GM10266 (cell line): ENCODE results near the gene ABCF3.
"Not testable (repeated sequence)": the region's sequence is repeated elsewhere in the genome, so short reads cannot be mapped to it uniquely, and the experiment has no call there.

ENCODE experiments used
- DNase-seq: peaks from one replicate; pipeline ENCODE4 v3.0.0; 2012; ENCODE audit errors: extremely low spot score
- TF ChIP-seq, protein P1 (sequence below): IDR thresholded peaks from 2 replicates; pipeline ENCODE4 v1.5.1; 2012; ENCODE audit warnings: mild to moderate bottlenecking, low read depth; ENCODE audit not compliant: control insufficient read depth, insufficient read depth; ENCODE audit errors: missing control alignments

ABCF3 gene

DNA sequence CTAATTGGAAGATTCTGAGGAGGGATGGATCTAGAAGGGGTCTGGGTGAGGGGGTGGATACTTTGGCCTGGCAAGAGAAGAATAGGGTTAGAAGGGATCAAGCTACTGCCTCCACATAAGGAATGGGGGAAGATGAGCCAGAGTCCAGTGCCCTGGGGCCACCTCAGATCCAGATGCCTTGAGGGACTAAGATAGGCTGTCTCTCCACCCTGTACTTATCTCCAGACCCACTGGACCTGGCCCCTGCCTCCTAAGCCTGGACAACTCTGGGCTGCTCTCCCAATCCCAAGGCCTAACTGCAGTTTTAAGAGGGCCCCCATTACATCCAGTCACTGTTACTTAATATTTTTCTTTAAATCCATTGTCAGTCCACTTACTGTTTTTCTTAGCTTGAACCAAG lies 28.8 kb upstream of the ABCF3 start:
- DNase-seq: no peak
- TF ChIP-seq, protein P1, sequence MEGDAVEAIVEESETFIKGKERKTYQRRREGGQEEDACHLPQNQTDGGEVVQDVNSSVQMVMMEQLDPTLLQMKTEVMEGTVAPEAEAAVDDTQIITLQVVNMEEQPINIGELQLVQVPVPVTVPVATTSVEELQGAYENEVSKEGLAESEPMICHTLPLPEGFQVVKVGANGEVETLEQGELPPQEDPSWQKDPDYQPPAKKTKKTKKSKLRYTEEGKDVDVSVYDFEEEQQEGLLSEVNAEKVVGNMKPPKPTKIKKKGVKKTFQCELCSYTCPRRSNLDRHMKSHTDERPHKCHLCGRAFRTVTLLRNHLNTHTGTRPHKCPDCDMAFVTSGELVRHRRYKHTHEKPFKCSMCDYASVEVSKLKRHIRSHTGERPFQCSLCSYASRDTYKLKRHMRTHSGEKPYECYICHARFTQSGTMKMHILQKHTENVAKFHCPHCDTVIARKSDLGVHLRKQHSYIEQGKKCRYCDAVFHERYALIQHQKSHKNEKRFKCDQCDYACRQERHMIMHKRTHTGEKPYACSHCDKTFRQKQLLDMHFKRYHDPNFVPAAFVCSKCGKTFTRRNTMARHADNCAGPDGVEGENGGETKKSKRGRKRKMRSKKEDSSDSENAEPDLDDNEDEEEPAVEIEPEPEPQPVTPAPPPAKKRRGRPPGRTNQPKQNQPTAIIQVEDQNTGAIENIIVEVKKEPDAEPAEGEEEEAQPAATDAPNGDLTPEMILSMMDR: no peak

DNA sequence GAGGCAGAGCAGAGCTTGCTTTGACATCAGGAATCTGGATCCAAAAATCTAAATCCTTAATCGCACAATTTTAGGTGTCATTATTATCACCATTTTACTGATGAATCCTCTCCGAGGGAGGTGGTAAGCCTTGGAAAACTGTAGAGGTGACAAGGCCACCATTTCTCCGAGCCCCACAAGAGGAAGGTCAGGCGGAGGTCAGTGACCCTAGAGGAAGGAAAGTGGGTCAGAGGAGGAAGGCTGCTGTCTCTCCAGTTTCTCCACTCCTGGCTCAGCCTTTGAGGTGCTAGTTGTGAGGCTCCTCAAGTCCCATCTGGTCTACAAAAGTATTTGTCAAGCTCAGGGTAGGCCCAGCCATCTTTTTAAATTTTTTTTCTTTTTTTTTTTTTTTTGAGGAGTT lies 27.6 kb upstream of the ABCF3 start:
- DNase-seq: no peak
- TF ChIP-seq, protein P1: no peak

DNA sequence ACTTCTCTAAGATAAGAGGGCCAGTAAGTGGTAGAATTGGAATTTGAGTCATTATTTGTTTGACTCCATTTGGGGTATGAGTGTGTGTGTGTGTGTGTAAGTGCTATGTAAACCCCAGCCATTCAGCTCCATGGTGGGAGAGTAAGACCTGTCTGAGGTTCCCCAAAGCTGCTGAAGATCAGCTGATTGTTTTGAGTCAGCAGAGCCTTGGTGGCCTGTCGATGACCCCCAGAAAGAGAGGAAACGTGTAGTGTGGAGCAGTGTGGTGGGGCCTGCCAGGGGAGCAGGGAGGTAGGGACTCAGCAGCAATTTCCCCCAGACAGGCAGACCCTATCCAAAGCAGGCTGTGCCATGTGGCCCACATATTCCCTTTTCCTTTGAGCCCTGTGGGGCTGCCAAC lies 25.5 kb upstream of the ABCF3 start:
- TF ChIP-seq, protein P1: no peak
- DNase-seq: peak; percentile 69

DNA sequence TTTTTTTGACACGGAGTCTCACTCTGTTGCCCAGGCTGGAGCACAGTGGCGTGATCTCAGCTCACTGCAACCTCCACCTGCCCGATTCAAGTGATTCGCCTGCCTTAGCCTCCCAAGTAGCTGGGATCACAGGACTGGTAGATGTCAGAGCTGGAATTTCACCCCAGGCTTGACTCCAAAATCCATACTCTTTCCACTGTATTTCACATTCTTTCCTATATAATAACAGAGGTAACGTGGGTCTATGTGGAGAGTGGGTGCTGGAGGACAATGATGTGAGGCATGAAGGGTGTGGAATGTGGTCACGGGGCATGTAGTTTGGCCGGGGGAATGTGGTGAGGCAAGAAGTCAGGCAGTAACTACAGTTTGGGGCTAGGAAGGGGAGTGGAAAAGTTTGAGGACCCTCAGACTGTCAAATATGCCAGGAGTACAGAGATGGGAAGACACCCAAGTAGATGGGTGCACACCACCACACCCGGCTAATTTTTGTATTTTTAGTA lies 23.4 kb upstream of the ABCF3 start:
- DNase-seq: not testable (repeated sequence)

DNA sequence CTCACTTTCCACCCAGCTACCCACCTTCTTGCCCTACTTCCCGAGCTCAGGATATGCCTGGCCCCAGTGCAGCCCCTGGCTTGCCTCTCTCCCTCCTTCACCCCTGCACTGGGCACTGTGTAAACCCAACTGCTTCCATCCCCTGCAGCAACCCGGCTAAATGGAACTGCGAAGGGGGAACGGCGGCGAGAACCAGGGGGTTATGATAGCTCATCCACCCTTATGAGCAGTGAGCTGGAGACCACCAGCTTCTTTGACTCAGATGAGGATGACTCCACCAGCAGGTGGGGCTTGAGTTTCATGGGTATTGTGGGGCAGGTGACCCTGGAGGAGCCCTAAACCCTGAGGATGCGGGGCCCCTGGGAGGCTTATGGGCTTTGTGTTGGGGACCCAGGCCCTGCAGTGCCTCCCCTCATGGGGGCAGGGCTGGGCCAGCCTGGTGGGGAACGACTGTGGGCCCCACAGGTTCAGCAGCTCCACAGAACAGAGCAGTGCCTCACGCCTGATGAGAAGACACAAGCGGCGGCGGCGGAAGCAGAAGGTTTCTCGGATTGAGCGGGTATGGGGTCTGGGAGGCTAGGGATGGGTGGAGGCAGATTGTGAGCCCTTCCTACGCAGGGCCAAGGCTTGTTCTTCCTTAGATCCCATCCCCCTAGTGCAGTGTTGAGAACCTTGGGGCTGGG lies 21.2 kb upstream of the ABCF3 start:
- TF ChIP-seq, protein P1: no peak

DNA sequence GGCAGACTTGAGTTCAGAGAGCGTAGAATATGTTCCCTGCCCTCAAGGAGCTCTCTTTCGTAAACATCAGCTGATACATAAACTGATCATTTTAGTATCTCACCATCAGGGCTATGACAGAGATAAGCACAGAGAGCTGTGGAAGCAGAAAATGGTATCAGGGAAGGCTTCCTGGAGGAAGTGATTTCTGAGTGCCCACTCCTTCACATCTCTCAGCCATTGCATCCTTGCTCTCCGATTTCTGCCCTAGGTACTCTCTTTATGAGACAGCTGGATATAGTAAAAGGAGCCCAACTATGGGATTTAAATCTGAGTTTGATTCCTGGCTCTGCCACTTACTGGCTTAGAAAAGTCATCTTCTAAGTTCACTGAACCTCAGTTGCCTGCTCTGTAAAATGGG lies 20.5 kb upstream of the ABCF3 start:
- TF ChIP-seq, protein P1: no peak
- DNase-seq: no peak

More for the DNA sequence above, 21.2 kb upstream of the ABCF3 start:
- no peak for DNase-seq

DNA sequence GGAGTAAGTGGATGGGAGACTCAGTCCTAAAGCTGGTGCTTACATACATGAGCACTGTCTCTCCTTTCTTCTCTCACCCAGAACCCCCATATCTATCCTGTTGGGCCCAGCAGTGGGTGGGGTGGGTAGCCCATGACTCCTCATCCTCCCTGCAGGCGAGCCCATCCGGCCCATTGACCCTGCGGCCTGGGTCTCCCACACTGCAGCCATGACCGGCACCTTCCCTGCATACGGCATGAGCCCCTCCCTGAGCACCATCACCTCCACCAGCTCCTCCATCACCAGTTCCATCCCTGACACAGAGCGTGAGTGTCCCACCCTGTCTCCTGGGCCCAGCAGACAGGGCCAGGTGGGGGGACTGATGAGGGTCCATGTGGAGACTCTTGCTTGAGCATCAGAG lies 19.3 kb upstream of the ABCF3 start:
- TF ChIP-seq, protein P1: no peak
- DNase-seq: no peak

DNA sequence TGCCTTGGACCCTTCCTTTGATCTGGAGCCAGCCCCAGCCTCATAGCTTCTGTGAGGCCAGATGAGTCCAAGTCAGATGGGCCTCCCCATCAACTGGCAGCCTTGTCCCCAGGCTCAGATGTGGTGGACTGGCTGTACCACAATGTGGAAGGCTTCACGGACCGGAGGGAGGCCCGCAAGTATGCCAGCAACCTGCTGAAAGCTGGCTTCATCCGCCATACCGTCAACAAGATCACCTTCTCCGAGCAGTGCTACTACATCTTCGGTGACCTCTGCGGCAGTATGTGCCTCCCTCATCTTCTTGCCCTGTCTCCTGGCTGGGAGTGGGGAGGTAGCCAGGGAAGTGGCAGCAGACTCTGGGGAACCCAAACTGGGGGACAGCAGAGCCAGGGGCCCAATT lies 18.2 kb upstream of the ABCF3 start:
- no peak for DNase-seq
- TF ChIP-seq, protein P1: no peak
